Sigmoid colon (tissue), 3 donors: Measurements from ENCODE around the gene ACOXL.

ENCODE experiments used
- CTCF ChIP-seq, 4 experiments: fragments of 450-650 bp in 3 of 4; fragments of 200-600 bp in 1 of 4; IDR thresholded peaks; one replicate each; pipeline ENCODE4 v1.5.1; 2016 to 2019; ENCODE audit warnings: antibody characterized with exemption in 4 of 4, mild to moderate bottlenecking in 3 of 4, moderate library complexity in 2 of 4
- POLR2A ChIP-seq, 2 donors: fragments of 450-650 bp; IDR thresholded peaks; one replicate each; pipeline ENCODE4 v1.6.1; 2016; ENCODE audit warnings: antibody characterized with exemption in 2 of 2, mild to moderate bottlenecking in 2 of 2, moderate library complexity in 2 of 2

- TF ChIP-seq POLR2A (IDR thresholded peaks at IDR 0.05) = no peak
- TF ChIP-seq CTCF (IDR thresholded peaks at IDR 0.05) = no peak
These were observed 430.5 kb downstream of the ACOXL start for GRCh38 chr2:111162718-111163331.
